Measurements from ENCODE around the gene ITIH2.
"Not testable (repeated sequence)": the region's sequence is repeated elsewhere in the genome, so short reads cannot be mapped to it uniquely, and the experiment has no call there.

Gene ITIH2

DNA sequence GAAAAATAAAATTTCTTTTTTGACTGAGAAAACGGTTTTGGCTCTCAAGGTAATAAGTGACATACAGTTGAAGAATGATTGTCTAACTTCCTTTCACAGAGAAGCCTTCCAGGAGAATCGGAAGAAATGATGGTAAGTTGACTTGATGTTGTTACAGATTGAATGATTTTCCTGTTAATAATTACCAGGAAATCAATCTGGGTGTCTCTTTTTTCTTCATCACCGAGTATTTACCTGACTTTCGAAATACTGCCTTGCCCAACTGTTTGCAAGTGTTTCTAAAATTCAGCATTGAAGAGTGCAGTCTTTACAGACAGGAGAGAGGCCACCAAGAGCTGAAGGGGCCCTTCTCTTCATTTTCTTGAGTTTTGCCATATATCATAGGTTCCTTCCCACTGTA, 4.0 kb downstream of the ITIH2 start:
- in situ Hi-C loops (cut with MboI; ENCODE audit: low sequenced_read_pairs, unreplicated experiment): no loop called here
- no peak for DNase-seq (ENCODE audit: low spot score)
- no peak for TF ChIP-seq CTCF (IDR thresholded peaks at IDR 0.05; ENCODE audit: borderline replicate concordance, control extremely low read depth, extremely low read depth, insufficient read depth, missing control alignments)

GRCh38 chr10:7707858-7708622, 4.9 kb downstream of the ITIH2 start:
- DNase-seq (ENCODE audit: low spot score): no peak
- no peak for TF ChIP-seq CTCF (IDR thresholded peaks at IDR 0.05; ENCODE audit: borderline replicate concordance, control extremely low read depth, extremely low read depth, insufficient read depth, missing control alignments)
- in situ Hi-C loops (cut with MboI; ENCODE audit: low sequenced_read_pairs, unreplicated experiment): no loop called here

GRCh38 chr10:7708832-7709231, 5.7 kb downstream of the ITIH2 start:
- TF ChIP-seq CTCF (IDR thresholded peaks at IDR 0.05; ENCODE audit: borderline replicate concordance, control extremely low read depth, extremely low read depth, insufficient read depth, missing control alignments): no peak
- no peak for DNase-seq (ENCODE audit: low spot score)
- in situ Hi-C loops (cut with MboI; ENCODE audit: low sequenced_read_pairs, unreplicated experiment): no loop called here

GRCh38 chr10:7710446-7710845, 7.3 kb downstream of the ITIH2 start:
- DNase-seq (ENCODE audit: low spot score): no peak
- no peak for TF ChIP-seq CTCF (IDR thresholded peaks at IDR 0.05; ENCODE audit: borderline replicate concordance, control extremely low read depth, extremely low read depth, insufficient read depth, missing control alignments)
- in situ Hi-C loops (cut with MboI; ENCODE audit: low sequenced_read_pairs, unreplicated experiment): no loop called here

DNA sequence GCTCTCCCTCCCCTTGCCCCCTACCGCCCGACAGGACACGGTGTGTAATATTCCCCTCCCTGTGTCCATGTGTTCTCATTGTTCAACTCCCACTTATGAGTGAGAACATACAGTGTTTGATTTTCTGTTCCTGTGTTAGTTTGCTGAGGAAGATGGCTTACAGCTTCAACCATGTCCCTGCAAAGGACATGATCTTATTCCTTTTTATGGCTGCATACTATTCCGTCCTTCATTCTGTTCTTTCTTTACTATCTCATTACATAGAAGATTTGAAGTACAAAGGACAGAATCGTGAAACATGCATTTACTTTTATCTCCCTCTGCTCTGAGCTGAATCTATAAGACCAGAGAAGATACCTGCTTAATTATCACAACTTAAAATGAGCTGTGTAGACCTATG, 8.0 kb downstream of the ITIH2 start:
- in situ Hi-C loops (cut with MboI; ENCODE audit: low sequenced_read_pairs, unreplicated experiment); DNase-seq (ENCODE audit: low spot score): not testable (repeated sequence)

- DNase-seq (ENCODE audit: low spot score): no peak
- no peak for TF ChIP-seq CTCF (IDR thresholded peaks at IDR 0.05; ENCODE audit: borderline replicate concordance, control extremely low read depth, extremely low read depth, insufficient read depth, missing control alignments)
- in situ Hi-C loops (cut with MboI; ENCODE audit: low sequenced_read_pairs, unreplicated experiment): no loop called here
Measured at GRCh38 chr10:7715515-7715914, 12.4 kb downstream of the ITIH2 start.

- DNase-seq (ENCODE audit: low spot score): no peak
- TF ChIP-seq CTCF (IDR thresholded peaks at IDR 0.05; ENCODE audit: borderline replicate concordance, control extremely low read depth, extremely low read depth, insufficient read depth, missing control alignments): no peak
- in situ Hi-C loops (cut with MboI; ENCODE audit: low sequenced_read_pairs, unreplicated experiment): no loop called here
Measured at GRCh38 chr10:7717767-7718166, 14.7 kb downstream of the ITIH2 start.

All from GM13976 (cell line).